ENCODE data around the gene PLET1.

PLET1 gene

DNA sequence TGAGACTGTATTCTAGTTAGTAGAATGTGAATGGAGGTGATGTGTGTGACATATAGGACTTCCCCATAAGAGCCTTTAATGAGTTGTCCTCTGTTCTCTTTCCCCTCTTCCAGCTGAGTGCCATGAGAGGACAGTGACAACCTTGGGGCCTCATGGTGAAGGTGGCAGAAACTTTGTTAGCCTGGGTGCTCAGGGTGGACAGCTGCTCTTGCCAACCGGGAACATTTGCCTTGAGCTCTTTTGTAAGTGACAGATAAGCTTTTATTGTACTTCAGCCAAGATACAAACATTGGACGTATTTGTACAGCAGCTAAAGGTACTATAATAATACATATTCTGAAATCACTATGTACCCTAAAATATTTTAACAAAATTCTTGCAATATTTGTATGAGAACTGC, 33.0 kb upstream of the PLET1 start:
- H3K27ac ChIP-seq, result peak overlapping the region; percentile 46
- TF ChIP-seq CTCF (IDR thresholded peaks at IDR 0.05) (no peak), ZFX (IDR thresholded peaks at IDR 0.05; ENCODE audit: borderline replicate concordance) (no peak)

DNA sequence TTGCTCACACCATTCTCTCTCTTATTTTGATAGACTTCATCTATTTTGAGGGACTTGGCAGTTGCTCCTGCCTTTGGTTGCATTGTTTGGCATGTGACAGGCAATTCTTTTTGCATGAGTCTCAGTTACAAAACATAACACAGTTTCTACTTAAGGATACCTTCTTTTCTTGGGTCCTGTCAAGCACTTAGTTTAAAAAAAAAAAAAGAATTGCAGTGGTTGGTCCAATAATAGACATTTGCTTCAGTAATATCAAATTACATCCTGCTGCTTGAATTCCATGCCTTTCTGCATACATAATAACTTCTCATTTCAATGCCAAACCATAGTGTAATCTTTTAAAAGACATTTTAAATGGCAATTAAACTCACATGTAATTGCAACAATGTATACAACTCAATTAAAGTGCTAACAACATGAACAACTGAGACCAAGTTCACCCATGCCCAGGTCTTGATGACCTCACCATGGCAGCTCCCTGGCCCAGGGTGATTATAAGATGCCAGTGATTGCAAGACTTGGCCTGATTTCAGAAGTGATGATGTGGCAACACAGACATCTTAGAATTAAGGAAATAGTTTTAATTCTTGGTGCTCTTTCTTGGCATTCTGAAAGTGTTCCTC, 32.2 kb upstream of the PLET1 start:
- H3K27ac ChIP-seq, result peak overlapping the region; percentile 46
- TF ChIP-seq ZFX (IDR thresholded peaks at IDR 0.05; ENCODE audit: borderline replicate concordance) (no peak), CTCF (IDR thresholded peaks at IDR 0.05) (no peak)

DNA sequence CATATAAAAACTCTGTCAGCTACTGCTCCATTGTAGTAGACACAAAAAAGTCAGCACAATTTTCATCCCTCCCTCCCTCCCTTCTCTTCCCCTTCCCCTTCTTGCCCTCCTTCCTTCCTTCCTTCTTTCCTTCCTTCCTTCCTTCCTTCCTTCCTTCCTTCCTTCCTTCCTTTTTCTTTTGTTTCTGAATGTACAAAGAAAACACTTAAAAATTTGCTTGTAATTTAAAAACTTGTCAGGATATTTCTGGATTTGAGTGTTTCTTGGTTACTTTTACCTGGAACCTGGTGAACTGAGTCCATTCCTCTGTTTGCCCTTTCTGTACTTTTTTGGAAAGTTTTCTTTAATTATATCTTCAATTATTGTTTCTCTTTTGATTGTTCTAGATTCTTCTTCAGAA, 31.5 kb upstream of the PLET1 start:
- H3K27ac ChIP-seq, result no peak overlapping the region
- no peak for TF ChIP-seq CTCF (IDR thresholded peaks at IDR 0.05)
- no peak for TF ChIP-seq ZFX (IDR thresholded peaks at IDR 0.05; ENCODE audit: borderline replicate concordance)

- TF ChIP-seq CTCF (IDR thresholded peaks at IDR 0.05) (no peak), ZFX (IDR thresholded peaks at IDR 0.05; ENCODE audit: borderline replicate concordance) (no peak)
These were observed 30.5 kb upstream of the PLET1 start for GRCh38 chr11:112291191-112291590.

DNA sequence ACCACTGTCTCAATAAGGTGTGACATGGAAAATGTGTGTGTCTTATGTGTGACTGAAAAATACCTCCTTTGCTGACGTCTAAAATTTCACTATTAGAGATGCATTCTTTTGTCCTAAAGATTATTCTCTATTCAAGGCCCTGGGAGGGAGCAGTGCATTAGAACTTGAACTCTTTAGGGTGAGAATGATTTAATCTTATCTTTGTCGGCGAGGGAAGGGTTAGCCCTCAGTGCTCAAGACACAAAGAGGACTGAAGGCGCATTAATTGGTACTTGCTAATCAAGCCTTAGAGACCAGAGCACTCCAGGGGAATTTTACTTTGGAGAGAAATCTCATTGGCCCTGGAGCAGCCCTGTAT, 29.8 kb upstream of the PLET1 start:
- TF ChIP-seq ZFX (IDR thresholded peaks at IDR 0.05; ENCODE audit: borderline replicate concordance), result no peak
- no peak for TF ChIP-seq CTCF (IDR thresholded peaks at IDR 0.05)
- no peak overlapping the region for H3K27ac ChIP-seq

More at GRCh38 chr11:112291191-112291590, 30.5 kb upstream of the PLET1 start:
- H3K27ac ChIP-seq, result no peak overlapping the region

DNA sequence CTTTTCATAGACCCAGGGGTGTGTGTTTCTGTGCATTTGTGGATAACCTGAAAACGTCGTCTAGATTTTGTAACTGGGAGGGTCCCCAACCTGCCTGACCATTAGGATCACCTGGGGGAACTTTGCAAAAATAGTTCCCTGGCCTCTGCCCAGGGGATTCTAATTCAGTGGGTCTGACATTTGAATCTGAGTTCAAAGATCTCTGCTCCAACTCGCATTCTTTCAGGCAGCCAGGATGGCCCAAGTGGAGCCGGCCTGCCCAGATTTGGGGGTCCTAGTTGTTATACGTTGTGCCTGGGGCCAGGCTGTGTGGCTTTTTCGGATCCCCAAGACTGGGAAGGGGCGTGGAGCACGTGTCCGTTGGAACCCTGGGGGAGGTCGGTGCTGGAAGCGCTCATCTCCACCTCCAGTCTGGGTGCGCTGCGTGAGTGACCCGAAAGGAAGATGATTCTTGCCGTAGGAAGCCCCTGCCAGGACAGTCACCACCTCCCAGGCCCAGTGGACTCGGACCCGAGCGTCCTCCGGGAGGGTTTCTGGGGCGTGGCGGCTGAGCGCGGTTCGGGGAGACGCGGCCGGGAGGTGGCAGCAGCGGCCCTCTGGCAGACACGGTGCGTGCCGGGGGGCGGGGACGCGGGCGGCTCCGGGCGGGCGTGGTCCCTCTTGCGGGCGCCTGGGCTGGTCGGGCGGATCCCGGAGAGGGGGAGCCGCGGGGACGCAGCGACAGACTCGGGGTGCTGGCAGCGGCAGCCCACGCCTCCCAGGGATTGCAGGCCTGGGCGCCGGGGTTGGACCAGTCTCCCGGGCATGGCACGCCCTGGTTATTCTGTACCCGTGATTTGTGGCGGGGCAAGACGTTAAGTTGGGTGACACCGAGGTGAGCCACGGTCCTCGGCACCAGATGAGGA, 29.2 kb upstream of the PLET1 start:
- peak; percentile 97 for TF ChIP-seq CTCF (IDR thresholded peaks at IDR 0.05)
- no peak for TF ChIP-seq ZFX (IDR thresholded peaks at IDR 0.05; ENCODE audit: borderline replicate concordance)
- H3K27ac ChIP-seq, result no peak overlapping the region

- TF ChIP-seq ZFX (IDR thresholded peaks at IDR 0.05; ENCODE audit: borderline replicate concordance) (no peak), CTCF (IDR thresholded peaks at IDR 0.05) (no peak)
- H3K27ac ChIP-seq, result no peak overlapping the region
These were observed 27.4 kb upstream of the PLET1 start for GRCh38 chr11:112288021-112288420.

Data from 22Rv1 (cell line).